Fibroblast of mammary gland (primary cell): Measurements from ENCODE around the gene ELFN1.

Source experiments
- DNase-seq: peaks from one replicate; pipeline ENCODE4 v3.0.0-alpha.2; 2010; ENCODE audit warnings: low read depth
- H3K4me3 ChIP-seq: 2 replicates; pipeline ENCODE4 v1.5.1; 2011; ENCODE audit warnings: low read depth, mild to moderate bottlenecking, low read length, moderate library complexity; ENCODE audit not compliant: control insufficient read depth
- CTCF ChIP-seq: conservative IDR thresholded peaks from 2 replicates; pipeline ENCODE4 v1.5.1; 2011; ENCODE audit warnings: low read depth, low read length, inconsistent platforms; ENCODE audit not compliant: control insufficient read depth, insufficient read depth

The ELFN1 gene

GRCh38 chr7:1700086-1700485, 30.0 kb downstream of the ELFN1 start:
- TF ChIP-seq CTCF, result no peak
- DNase-seq, result no peak
- no peak overlapping the region for H3K4me3 ChIP-seq

- TF ChIP-seq CTCF, result no peak
- no peak overlapping the region for H3K4me3 ChIP-seq
- no peak for DNase-seq
Measured at GRCh38 chr7:1700536-1701333, 30.7 kb downstream of the ELFN1 start.

- DNase-seq, result no peak
- TF ChIP-seq CTCF, result no peak
- no peak overlapping the region for H3K4me3 ChIP-seq
Measured at GRCh38 chr7:1702652-1703051, 32.6 kb downstream of the ELFN1 start.

GRCh38 chr7:1703441-1703840, 33.4 kb downstream of the ELFN1 start:
- TF ChIP-seq CTCF, result no peak
- no peak for DNase-seq
- no peak overlapping the region for H3K4me3 ChIP-seq

- no peak for DNase-seq
- TF ChIP-seq CTCF, result no peak
- no peak overlapping the region for H3K4me3 ChIP-seq
Measured at GRCh38 chr7:1703871-1704810, 34.1 kb downstream of the ELFN1 start.

GRCh38 chr7:1704811-1705738, 35.0 kb downstream of the ELFN1 start:
- no peak overlapping the region for H3K4me3 ChIP-seq
- no peak for TF ChIP-seq CTCF
- DNase-seq, result no peak
